Skin of body (tissue), 2 donors: ENCODE results near the gene CDAN1. TPM values are rescaled to one million over a fixed set of nuclear protein-coding genes. Genes with fewer than 3 reads are reported as not detected.

Experiments used
- DNase-seq: peaks from one replicate; lab custom pipeline; 2025; lab: John Stamatoyannopoulos, UW
- total RNA-seq: library from RNA; depleted of rRNA; stranded (reverse); fragments of >200 nt; gene quantifications from one replicate; pipeline ENCODE4 v1.2.3, GENCODE V29; 2014

CDAN1 gene
- total RNA-seq, 1 donor from 2014 or later, result 9.6 TPM

DNA sequence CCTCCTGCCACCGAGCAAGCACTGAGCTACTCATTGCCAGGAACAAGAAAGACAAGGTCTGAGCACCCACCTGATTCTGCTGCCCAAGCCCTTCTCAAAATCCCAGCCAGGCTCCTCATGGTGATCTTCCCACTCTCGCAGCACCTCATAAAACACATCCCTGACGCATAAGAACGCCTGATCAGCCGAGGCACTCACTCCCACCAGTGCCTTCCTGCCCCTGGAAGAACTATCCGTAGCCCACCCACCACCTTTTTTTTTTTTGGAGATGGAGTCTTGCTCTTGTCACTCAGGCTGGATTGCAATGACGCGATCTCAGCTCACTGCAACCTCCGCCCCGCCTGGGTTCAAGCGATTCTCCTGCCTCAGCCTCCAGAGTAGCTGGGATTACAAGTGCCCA is 3.9 kb downstream of the CDAN1 start:
- no peak for DNase-seq

DNA sequence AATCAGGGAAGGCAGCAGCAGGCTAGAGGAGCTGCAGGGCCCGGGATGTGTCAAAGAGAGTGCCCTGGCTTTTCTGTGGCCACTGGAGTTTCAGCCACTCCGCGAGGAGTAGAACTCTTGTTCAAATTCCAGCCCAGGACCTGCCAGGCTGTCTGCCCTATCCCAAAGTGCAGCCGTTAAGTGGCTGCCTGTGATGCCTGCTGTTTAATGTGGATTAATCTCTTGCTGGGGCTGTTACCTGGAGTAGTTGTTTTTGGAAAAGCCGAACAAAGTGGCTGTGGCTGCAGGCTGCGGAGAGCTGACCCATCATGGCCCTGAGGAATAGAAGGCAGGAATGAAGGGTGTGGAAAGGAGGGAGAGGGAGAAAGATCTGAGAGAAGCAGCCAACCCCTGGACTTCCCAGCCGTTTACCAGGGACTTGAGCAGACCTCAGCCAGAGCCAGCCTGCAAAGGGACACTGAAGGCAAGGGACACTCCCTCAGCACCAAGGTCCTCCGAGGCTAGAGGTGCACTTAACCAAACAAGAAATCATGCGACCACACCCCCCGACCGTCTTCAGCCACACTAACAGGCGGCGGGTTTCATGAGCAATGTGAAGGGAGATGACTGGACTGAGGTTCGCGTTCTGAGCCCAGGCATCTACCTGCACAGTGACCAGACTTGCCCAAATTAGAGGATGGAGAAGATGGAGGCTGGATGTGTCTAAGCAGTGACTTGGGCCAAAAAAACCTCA is 4.7 kb downstream of the CDAN1 start:
- no peak for DNase-seq

DNA sequence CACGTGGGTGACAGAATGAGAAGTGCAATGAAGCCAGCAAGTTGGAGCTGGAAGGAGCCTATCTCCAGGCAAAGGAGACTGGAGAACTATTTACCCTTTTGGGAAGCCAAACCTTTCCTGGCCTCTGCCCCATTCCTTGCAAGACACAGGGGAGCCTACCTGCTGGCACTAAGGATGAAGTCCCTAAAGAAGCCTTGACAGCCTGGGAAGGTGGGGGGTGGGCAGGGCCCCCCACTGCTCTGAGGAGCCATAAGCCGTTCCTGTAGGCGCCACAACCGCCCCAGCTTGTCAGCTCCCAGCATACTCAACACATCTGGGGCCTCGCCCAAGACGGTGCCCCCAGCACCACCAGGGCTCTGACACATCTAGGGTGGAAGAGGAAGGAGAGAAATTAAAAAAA is 5.5 kb downstream of the CDAN1 start:
- no peak for DNase-seq

GRCh38 chr15:42730536-42730935 is 6.4 kb downstream of the CDAN1 start:
- no peak for DNase-seq

- no peak for DNase-seq
Measured at GRCh38 chr15:42730135-42730534, 6.8 kb downstream of the CDAN1 start.

- DNase-seq, result no peak
Measured at GRCh38 chr15:42729409-42729808, 7.5 kb downstream of the CDAN1 start.

- DNase-seq, result no peak
Measured at GRCh38 chr15:42728972-42729371, 8.0 kb downstream of the CDAN1 start.

- no peak for DNase-seq
Measured at GRCh38 chr15:42728560-42728959, 8.4 kb downstream of the CDAN1 start.

DNA sequence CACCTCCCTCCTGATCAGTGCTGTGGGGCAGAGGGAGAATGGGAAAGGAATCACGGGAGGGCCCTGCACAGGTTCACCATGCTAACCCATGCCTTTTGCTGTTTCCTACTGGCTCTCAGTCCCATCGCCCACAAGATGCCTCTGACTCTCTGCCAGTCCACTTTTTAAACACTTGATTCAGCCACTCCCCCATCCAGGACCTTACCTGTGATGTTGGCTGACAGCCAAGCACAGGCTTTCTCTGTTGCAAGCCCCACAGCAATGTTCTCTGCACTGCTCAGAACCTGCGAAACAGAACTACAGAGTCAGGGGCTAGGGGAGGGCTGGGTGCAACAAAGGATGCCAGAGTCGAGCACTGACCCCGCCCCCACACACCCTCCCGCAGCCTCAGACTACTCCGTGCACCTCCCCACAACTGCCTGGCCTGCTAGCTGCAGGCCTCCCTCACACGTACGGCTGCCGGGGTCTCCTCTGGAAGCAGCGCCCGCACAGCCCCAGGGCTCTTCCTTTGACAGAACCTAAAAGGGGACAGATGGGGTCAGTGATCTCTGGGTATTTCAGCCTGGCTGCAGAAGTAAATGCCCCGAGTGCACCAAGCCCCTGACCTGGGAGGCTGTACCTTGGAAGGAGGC is 9.1 kb downstream of the CDAN1 start:
- DNase-seq, result no peak

GRCh38 chr15:42726114-42726513 is 10.8 kb downstream of the CDAN1 start:
- no peak for DNase-seq

- no peak for DNase-seq
Measured at GRCh38 chr15:42725331-42725903, 11.5 kb downstream of the CDAN1 start.

- no peak for DNase-seq
Measured at GRCh38 chr15:42724276-42724675, 12.7 kb downstream of the CDAN1 start.

GRCh38 chr15:42723068-42723467 is 13.9 kb downstream of the CDAN1 start:
- DNase-seq, result no peak

- no peak for DNase-seq
Measured at GRCh38 chr15:42721916-42722315, 15.0 kb downstream of the CDAN1 start.

- DNase-seq, result no peak
Measured at GRCh38 chr15:42721016-42721415, 15.9 kb downstream of the CDAN1 start.

- no peak for DNase-seq
Measured at GRCh38 chr15:42720071-42720470, 16.9 kb downstream of the CDAN1 start.

DNA sequence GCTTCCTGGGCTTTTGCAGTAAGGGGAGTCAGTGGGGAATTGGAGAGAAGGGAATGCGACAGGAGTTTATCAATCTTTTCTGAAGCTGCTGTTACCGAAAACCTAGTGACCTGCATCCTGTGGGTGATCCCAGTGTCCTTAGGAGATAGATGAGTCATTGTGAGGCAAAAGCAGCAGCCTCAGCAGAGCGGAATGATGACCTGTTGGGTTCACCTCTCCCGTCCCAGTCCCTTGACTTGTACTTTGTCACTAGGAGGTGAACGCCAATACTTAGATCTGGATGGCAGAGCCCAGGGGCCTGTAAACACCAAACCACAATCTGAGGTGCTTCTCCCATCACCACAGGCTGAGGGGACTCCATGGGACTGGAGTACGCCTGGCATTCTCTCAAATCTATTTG is 17.9 kb downstream of the CDAN1 start:
- DNase-seq, result no peak

- no peak for DNase-seq
Measured at GRCh38 chr15:42716626-42717025, 20.3 kb downstream of the CDAN1 start.

DNA sequence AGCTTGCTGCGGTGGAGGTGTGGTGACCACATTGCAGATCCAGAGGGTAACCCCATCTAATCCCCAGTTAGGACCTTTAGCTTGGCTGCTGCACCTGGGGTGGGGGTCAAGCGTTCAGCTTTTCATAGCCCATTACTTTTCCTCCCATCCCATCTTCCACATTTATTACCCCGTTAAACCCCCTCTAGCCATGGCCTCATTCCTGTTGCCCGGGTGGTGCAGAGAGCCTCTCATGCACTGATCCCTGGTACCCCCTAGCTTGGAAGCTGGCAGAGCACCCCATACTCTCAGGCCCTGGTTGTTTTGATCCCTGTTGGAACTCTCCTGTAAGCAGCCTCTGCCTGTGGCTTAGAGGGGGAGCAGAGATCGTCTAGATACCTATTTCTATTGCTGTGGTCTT is 20.8 kb downstream of the CDAN1 start:
- no peak for DNase-seq

DNA sequence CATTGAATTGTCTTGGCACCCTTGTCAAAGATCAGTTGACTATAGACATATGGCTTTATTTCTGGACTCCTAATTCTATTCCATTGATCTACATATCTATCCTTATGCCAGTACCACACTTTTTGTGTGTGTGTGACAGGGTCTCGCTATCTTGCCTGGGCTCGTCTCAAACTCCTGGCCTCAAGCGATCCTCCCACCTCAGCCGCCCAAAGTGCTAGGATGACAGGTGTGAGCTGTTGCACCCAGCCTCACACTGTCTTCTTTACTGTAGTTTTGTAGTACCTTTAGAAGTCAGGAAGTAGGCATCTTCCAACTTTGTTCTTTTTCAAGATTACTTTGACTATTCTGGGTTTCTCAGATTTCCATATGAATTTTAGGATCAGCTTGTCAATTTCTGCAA is 24.3 kb downstream of the CDAN1 start:
- DNase-seq, result no peak

DNA sequence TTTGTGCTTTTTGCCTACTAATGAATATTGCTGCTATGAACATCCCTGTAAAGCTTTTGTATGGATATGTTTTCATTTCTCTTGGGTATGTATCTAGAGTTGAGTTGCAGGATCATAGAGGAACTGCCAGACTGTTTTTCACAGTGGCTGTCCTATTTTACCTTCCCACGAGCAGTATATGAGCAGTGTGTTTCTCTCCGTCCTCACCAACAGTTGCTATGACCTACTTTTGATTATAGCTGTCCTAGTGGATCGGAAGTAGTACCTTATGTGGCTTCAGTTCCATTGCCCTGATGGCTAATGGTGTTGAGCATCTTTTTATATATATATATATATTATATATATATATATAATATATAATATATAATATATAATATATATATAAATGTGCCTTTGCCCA is 25.2 kb downstream of the CDAN1 start:
- DNase-seq, result no peak

DNA sequence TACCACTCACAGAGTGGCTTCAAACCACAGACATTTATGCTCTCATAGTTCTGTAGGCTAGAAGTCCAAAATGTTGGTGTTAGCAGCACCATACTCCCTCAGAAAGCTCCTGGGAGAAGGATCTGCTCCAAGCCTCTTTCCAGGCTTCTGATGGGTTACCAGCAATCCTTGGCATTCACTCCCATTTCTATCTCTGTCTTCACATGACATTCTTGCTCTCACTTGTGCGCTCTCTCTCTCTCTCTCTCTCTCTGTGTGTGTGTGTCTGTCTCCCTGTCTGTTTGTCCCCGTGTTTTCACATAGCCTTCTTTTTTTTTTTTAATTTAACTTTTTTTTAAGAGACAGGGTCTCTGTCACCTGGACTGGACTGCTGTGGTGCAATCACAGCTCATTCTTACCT is 26.3 kb downstream of the CDAN1 start:
- DNase-seq, result no peak
